ENCODE measurements around the gene PRSS36. TPM values are rescaled to one million over a fixed set of nuclear protein-coding genes. Genes with fewer than 3 reads are reported as not detected.
A peak's percentile ranks its signal among the peaks of the same experiment; 100 is the strongest.

Gene PRSS36
- total and polyA plus RNA-seq, 9 of the 15 experiments (the other 6 are each of a cell fraction or from before 2014, with no cell fraction given): 0.09 to 1.2 (median 0.54) TPM; not detected in 2

DNA sequence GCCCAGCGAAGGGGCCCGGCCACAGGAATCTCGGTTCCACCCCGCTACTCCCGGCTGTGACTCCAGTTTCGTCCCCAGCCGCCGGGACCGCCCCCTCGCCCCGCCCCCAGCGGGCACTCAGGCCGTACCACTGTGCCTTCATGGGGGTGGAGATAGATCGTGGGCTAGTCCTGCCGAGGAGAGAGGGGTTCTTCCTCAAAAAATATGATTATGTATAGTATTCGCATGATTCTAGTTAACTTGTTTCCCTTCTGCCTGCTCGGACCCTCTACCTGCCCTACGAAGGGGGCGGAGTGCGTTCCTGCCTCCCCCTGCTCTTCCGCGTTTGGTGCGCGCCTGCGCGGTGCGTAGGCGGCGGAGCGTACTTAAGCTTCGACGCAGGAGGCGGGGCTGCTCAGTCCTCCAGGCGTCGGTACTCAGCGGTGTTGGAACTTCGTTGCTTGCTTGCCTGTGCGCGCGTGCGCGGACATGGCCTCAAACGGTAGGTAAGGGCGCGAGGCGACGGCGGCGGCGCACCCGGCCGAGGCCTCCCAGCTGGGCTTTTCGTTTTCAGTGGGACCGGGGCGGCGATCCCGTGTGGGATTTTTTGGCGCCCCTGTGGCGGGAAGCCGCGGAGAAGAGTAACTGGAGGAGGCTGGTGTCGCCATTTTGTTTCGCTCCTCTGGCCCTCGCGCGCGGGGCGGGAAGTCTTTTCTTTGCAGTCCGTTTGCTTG is 30.0 kb upstream of the PRSS36 start, which contains the start of gene FUS (continued):
- TF ChIP-seq PHF8 (IDR thresholded peaks at IDR 0.05; ENCODE audit: borderline replicate concordance, low read length) (peak; percentile 89), JUND (IDR thresholded peaks at IDR 0.05; ENCODE audit: borderline replicate concordance, low read depth, low read length) (peak; percentile 98), JUND (tag; IDR thresholded peaks at IDR 0.05; ENCODE audit: borderline replicate concordance, low read depth, low read length) (no peak), CBX8 (IDR thresholded peaks at IDR 0.05; ENCODE audit: borderline replicate concordance, extremely low read depth, low read depth, low read length, poor library complexity, severe bottlenecking) (no peak), ZNF507 (tag; conservative IDR thresholded peaks at IDR 0.05) (no peak), NFATC3 (IDR thresholded peaks at IDR 0.05) (no peak), TAF15 (IDR thresholded peaks at IDR 0.05; ENCODE audit: low read depth, low read length) (no peak), ZC3H4 (CRISPR knock-in tag; IDR thresholded peaks at IDR 0.05; ENCODE audit: borderline replicate concordance) (no peak), NCOR1 (IDR thresholded peaks at IDR 0.05) (peak; percentile 78), WHSC1 (IDR thresholded peaks at IDR 0.05; ENCODE audit: low read length) (no peak), ETV1 (tag; conservative IDR thresholded peaks at IDR 0.05; ENCODE audit: low read depth) (no peak; the same call in 1 of the 2 replicates), ZNF140 (CRISPR knock-in tag; IDR thresholded peaks at IDR 0.05) (no peak), PHF20 (IDR thresholded peaks at IDR 0.05; ENCODE audit: partially characterized antibody) (peak; percentile 73), CC2D1A (IDR thresholded peaks at IDR 0.05) (no peak; the same call in 1 of the 2 replicates), NBN (IDR thresholded peaks at IDR 0.05; ENCODE audit: low read depth) (0 out of 2 replicates have a peak, but pooled peaks have one; percentile 35), MYNN (IDR thresholded peaks at IDR 0.05) (no peak), MYNN (CRISPR knock-in tag; IDR thresholded peaks at IDR 0.05) (no peak), JUN (IDR thresholded peaks at IDR 0.05; ENCODE audit: borderline replicate concordance, low read depth, low read length) (no peak; the same call in 1 of the 2 replicates), JUN (CRISPR knock-in tag; IDR thresholded peaks at IDR 0.05; ENCODE audit: borderline replicate concordance) (peak; percentile 74), CTBP1 (IDR thresholded peaks at IDR 0.05; ENCODE audit: borderline replicate concordance) (peak; percentile 78; the same call in 1 of the 2 replicates), NR0B1 (IDR thresholded peaks at IDR 0.05; ENCODE audit: partially characterized antibody) (no peak), PHB (CRISPR knock-in tag; IDR thresholded peaks at IDR 0.05) (peak; percentile 80), SMARCA5 (IDR thresholded peaks at IDR 0.05) (no peak), BRD4 (IDR thresholded peaks at IDR 0.05) (peak; percentile 93), GTF2F1 (IDR thresholded peaks at IDR 0.05; ENCODE audit: low read depth, low read length) (peak; percentile 98)
- TF ChIP-seq, protein P1, sequence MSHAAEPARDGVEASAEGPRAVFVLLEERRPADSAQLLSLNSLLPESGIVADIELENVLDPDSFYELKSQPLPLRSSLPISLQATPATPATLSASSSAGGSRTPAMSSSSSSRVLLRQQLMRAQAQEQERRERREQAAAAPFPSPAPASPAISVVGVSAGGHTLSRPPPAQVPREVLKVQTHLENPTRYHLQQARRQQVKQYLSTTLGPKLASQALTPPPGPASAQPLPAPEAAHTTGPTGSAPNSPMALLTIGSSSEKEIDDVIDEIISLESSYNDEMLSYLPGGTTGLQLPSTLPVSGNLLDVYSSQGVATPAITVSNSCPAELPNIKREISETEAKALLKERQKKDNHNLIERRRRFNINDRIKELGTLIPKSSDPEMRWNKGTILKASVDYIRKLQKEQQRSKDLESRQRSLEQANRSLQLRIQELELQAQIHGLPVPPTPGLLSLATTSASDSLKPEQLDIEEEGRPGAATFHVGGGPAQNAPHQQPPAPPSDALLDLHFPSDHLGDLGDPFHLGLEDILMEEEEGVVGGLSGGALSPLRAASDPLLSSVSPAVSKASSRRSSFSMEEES (CRISPR knock-in tag; IDR thresholded peaks at IDR 0.05): peak; percentile 3; the same call in 1 of the 2 replicates
- TF ChIP-seq, protein P2, sequence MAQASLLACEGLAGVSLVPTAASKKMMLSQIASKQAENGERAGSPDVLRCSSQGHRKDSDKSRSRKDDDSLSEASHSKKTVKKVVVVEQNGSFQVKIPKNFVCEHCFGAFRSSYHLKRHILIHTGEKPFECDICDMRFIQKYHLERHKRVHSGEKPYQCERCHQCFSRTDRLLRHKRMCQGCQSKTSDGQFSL (CRISPR knock-in tag; IDR thresholded peaks at IDR 0.05): peak; percentile 39; the same call in 1 of the 2 replicates
- TF ChIP-seq, protein P2 (tag; IDR thresholded peaks at IDR 0.05): no peak

Measured in K562 (cell line).